SK-N-SH treated with all-trans-retinoic acid at 6 μM for 48 hours (cell line): ENCODE data around the gene ZNF488.

Source experiments
- ATAC-seq: fragments of 200-7000 bp; cut with Tn5 transposase; 3 replicates; pipeline ENCODE4 v1.9.1; 2020; ENCODE audit warnings: mild to moderate bottlenecking, moderate library complexity
- ARNTL ChIP-seq: fragments of 450-650 bp; formaldehyde crosslinking; IDR thresholded peaks from 2 replicates; pipeline ENCODE4 v1.5.0; 2020; ENCODE audit warnings: low read depth, mild to moderate bottlenecking, moderate library complexity, borderline replicate concordance
- BACH2 ChIP-seq: fragments of 250-450 bp; sonication (Bioruptor Pico); IDR thresholded peaks from 2 replicates; pipeline ENCODE4 v1.9.0; 2021; ENCODE audit warnings: mild to moderate bottlenecking, borderline replicate concordance
- CSDC2 ChIP-seq: fragments of 250-450 bp; sonication (Bioruptor Pico); IDR thresholded peaks from 2 replicates; pipeline ENCODE4 v1.5.0; 2020; ENCODE audit warnings: mild to moderate bottlenecking, moderate library complexity
- CSRNP3 ChIP-seq: fragments of 250-450 bp; sonication (Bioruptor Pico); IDR thresholded peaks from 2 replicates; pipeline ENCODE4 v1.5.1; 2021; ENCODE audit warnings: mild to moderate bottlenecking, moderate library complexity
- ISL1 ChIP-seq: fragments of 250-450 bp; sonication (Bioruptor Pico); IDR thresholded peaks from 2 replicates; pipeline ENCODE4 v2.1.2; 2022; ENCODE audit warnings: mild to moderate bottlenecking, moderate library complexity
- OSR1 ChIP-seq: fragments of 250-450 bp; sonication (Bioruptor Pico); IDR thresholded peaks from 2 replicates; pipeline ENCODE4 v1.8.0; 2022; ENCODE audit warnings: moderate library complexity, mild to moderate bottlenecking, inconsistent platforms
- POU6F1 ChIP-seq: fragments of 250-450 bp; sonication (Bioruptor Pico); IDR thresholded peaks from 2 replicates; pipeline ENCODE4 v1.8.0; 2021; ENCODE audit warnings: low read depth, mild to moderate bottlenecking, moderate library complexity, borderline replicate concordance
- RARB ChIP-seq: fragments of 250-450 bp; sonication (Bioruptor Pico); IDR thresholded peaks from 2 replicates; pipeline ENCODE4 v1.8.0; 2021; ENCODE audit warnings: mild to moderate bottlenecking, moderate library complexity
- SNAI2 ChIP-seq: fragments of 250-450 bp; sonication (Bioruptor Pico); IDR thresholded peaks from 2 replicates; pipeline ENCODE4 v1.5.0; 2020; ENCODE audit warnings: mild to moderate bottlenecking, moderate library complexity
- TCF4 ChIP-seq: fragments of 250-450 bp; sonication (Bioruptor Pico); IDR thresholded peaks from 2 replicates; pipeline ENCODE4 v1.8.0; 2021; ENCODE audit warnings: mild to moderate bottlenecking, moderate library complexity, borderline replicate concordance
- TOX ChIP-seq: fragments of 250-450 bp; sonication (Bioruptor Pico); IDR thresholded peaks from 2 replicates; pipeline ENCODE4 v1.8.0; 2021; ENCODE audit warnings: mild to moderate bottlenecking, moderate library complexity, borderline replicate concordance
- ZC3H10 ChIP-seq: fragments of 250-450 bp; sonication (Bioruptor Pico); IDR thresholded peaks from 2 replicates; pipeline ENCODE4 v1.5.1; 2021; ENCODE audit warnings: mild to moderate bottlenecking, moderate library complexity
- ZFP3 ChIP-seq: fragments of 250-450 bp; sonication (Bioruptor Pico); IDR thresholded peaks from 2 replicates; pipeline ENCODE4 v1.5.0; 2020; ENCODE audit warnings: mild to moderate bottlenecking, moderate library complexity
- ZNF565 ChIP-seq: fragments of 450-650 bp; formaldehyde crosslinking; conservative IDR thresholded peaks from 2 replicates; pipeline ENCODE4 v1.5.0; 2020; ENCODE audit warnings: low read depth, mild to moderate bottlenecking, moderate library complexity
- TF ChIP-seq, protein P1 (sequence below): fragments of 250-450 bp; sonication (Bioruptor Pico); IDR thresholded peaks from 2 replicates; pipeline ENCODE4 v1.5.0; 2020; ENCODE audit warnings: mild to moderate bottlenecking, moderate library complexity

ZNF488 gene

GRCh38 chr10:47344996-47345870 lies 38.9 kb downstream of the ZNF488 start:
- ATAC-seq: no peak

DNA sequence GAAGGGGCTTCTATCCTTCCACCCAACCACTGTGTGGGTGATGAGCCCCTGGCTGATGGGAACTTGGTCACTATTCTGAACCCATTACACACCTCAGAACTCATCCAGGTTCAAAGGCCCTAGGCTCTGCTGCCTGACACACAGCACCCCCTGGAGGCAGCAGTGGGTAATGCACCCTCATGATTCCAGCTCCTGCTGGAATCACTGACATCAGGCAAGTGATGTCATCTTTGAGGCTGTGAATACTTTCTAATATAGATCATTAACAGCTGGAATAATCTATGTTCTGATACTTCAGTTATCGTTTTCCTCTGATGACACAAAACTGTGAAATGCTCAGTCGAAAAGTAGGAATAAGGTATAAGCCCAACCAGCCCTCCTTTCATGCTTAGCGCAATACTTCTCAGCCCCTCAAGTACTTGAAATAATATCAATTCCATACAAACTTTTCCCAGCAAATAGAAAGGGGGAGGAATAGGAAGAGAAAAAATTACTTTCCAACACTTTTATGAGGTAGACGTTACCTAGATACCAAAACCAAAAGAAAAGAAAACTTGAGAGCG lies 43.4 kb downstream of the ZNF488 start:
- TF ChIP-seq OSR1 (CRISPR knock-in tag): no peak
- TF ChIP-seq TCF4: no peak
- no peak for TF ChIP-seq BACH2 (CRISPR knock-in tag)
- TF ChIP-seq, protein P1, sequence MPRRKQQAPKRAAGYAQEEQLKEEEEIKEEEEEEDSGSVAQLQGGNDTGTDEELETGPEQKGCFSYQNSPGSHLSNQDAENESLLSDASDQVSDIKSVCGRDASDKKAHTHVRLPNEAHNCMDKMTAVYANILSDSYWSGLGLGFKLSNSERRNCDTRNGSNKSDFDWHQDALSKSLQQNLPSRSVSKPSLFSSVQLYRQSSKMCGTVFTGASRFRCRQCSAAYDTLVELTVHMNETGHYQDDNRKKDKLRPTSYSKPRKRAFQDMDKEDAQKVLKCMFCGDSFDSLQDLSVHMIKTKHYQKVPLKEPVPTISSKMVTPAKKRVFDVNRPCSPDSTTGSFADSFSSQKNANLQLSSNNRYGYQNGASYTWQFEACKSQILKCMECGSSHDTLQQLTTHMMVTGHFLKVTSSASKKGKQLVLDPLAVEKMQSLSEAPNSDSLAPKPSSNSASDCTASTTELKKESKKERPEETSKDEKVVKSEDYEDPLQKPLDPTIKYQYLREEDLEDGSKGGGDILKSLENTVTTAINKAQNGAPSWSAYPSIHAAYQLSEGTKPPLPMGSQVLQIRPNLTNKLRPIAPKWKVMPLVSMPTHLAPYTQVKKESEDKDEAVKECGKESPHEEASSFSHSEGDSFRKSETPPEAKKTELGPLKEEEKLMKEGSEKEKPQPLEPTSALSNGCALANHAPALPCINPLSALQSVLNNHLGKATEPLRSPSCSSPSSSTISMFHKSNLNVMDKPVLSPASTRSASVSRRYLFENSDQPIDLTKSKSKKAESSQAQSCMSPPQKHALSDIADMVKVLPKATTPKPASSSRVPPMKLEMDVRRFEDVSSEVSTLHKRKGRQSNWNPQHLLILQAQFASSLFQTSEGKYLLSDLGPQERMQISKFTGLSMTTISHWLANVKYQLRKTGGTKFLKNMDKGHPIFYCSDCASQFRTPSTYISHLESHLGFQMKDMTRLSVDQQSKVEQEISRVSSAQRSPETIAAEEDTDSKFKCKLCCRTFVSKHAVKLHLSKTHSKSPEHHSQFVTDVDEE (CRISPR knock-in tag): no peak
- no peak for TF ChIP-seq RARB (CRISPR knock-in tag)
- no peak for TF ChIP-seq CSRNP3 (CRISPR knock-in tag)
- TF ChIP-seq ZC3H10 (CRISPR knock-in tag): no peak
- TF ChIP-seq TOX: no peak
- TF ChIP-seq ZFP3 (CRISPR knock-in tag): no peak
- no peak for TF ChIP-seq SNAI2 (CRISPR knock-in tag)
- ATAC-seq: peak; percentile 90

More at GRCh38 chr10:47344996-47345870, 38.9 kb downstream of the ZNF488 start:
- no peak for TF ChIP-seq POU6F1 (CRISPR knock-in tag)
- no peak for TF ChIP-seq CSDC2
- TF ChIP-seq ZC3H10 (CRISPR knock-in tag): no peak
- TF ChIP-seq, protein P1 (CRISPR knock-in tag): no peak
- no peak for TF ChIP-seq ZNF565 (CRISPR knock-in tag)

DNA sequence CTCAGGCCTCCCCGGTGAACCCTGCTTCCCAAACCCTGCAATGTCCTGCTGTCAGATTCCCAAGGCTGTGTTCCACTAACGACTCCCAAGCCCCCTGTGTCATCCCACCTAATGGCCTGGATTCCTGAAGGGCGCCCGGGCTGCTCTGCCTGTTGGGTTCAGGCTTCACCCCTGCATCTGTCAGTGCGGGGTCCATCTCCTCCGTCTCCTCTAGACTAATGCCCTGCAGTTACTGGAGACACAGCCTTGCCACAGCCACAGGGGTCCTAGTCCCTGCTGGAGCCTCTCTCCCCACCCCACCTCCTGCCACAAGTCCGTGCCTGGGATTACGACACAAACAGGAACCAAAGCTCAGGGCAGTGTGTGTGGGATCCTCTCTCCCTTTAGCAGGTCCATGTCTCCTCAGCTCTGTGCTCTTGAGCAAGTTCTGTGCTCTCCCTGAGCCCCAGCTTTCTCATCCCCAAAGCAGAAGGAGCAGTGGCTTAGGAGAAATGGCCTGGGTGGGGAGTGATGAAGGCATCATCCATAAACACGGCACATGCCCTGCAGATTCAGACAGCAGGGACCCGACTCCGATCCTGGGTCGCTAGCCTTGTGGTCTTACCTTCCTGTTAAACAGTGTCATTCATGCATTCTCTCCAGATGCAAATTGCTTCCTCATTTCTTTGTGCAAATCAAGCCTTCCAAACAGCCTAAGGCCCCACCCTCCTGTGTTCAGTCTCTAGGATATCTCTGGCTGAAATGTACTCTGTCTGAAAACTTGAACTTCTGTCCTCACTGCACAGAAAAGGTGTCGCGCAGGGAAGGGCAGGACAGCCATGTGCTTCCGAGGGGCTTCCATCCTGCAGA lies 44.1 kb downstream of the ZNF488 start:
- TF ChIP-seq RARB (CRISPR knock-in tag) (no peak), CSRNP3 (CRISPR knock-in tag) (no peak), ISL1 (CRISPR knock-in tag) (no peak), POU6F1 (CRISPR knock-in tag) (no peak), ARNTL (CRISPR knock-in tag) (no peak)
- peak; percentile 51 for ATAC-seq
